Measurements from ENCODE around the gene ELMOD1. TPM values are rescaled to one million over a fixed set of nuclear protein-coding genes. Genes with fewer than 3 reads are reported as not detected.
"Not testable (repeated sequence)": the region's sequence is repeated elsewhere in the genome, so short reads cannot be mapped to it uniquely, and the experiment has no call there.

The ELMOD1 gene
- 0.12 and 0.20 TPM in 2 replicates for total RNA-seq (2014; rRNA removed; shearing (Covaris generic))

DNA sequence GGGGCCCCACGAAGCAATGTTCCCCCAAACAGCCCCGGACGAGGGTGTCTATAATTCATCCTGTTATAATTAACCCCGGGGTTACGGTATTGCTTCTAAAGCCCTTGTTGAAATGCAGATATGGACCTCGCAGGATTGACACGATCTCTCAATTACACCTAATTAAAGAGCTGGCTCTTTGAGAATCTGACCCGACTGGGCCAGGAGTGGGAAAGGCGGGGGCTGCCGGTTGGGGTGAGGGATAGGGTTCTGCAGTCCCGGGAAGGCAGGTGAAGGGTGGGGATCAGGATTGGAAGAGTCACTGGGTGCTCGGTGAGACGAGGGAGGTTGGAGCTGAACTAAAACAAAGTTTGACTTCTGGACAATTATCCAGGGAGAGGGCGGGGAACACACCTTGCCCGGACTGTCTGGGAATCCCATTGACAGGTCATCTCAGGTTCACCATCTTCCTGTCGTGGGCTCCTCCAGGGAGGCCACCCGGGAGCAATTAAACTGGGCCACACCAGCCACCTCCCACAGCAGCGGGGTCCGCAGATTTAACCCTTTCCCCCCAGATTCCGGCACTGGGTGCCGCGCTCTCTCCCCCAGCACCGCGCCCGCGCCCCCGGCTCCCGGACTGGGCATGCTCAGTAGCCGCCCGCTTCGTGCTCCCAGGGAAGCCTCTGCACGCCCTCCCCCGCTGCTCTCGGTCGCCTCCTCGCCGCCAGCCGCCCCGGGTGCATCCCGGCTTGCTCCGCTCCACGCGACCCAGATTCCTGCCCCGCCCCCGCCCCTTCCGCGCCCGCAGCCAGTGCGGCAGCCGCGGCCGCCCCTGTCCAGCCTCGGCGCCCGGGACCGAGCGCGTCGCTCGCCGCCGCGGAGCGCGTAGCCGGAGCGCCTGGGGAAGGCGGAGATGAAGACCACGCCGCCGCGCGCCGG is at the start of gene ELMOD1:
Gene ELMOD1, plus strand, starts transcription at position 688 of the 918 bp plus-strand sequence. CDS start 27,043 bp downstream, outside the sequence.
- DNase-seq (ENCODE audit: low read depth): peak; percentile 32

DNA sequence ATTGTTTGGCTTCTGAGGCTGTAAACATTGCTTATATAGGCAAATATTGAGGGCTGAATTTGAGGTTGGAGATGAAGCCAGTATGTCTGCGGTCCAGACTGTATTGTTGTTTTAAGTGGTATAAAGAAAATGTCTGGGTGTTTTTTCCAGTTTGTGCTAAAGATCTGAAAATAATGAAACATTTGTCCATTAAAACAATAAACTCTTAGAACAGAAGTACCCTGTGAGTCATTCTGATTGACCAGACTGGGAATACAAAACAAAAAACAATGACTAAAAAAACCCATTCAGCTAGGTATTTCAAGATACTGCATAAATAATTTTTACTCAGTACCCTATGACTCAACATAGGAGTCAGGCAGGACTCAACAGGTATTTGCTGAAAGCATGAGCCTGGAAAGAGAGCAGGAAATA is 45.8 kb upstream of the ELMOD1 start:
- DNase-seq (ENCODE audit: low read depth): peak; percentile 53

DNA sequence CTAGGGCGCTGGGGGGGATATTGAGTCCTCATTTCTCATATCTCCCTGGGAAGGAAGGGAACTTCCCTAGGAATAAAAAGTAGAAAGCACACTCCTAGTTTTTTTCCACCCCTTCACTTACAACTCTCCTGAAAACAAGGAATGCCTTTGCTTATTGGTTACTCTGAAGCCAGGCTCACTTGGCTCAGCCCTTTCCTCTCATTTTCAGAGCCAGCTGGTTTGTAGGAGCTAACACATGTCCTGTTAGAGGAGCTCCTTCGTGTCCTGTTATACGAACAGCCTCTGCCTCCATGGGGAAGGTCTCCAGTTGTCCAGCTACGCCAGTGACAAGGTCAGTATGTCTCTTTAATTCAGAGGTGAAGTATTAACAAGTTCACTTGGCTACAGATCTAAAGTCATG is 43.0 kb upstream of the ELMOD1 start:
- no peak for DNase-seq (ENCODE audit: low read depth)

DNA sequence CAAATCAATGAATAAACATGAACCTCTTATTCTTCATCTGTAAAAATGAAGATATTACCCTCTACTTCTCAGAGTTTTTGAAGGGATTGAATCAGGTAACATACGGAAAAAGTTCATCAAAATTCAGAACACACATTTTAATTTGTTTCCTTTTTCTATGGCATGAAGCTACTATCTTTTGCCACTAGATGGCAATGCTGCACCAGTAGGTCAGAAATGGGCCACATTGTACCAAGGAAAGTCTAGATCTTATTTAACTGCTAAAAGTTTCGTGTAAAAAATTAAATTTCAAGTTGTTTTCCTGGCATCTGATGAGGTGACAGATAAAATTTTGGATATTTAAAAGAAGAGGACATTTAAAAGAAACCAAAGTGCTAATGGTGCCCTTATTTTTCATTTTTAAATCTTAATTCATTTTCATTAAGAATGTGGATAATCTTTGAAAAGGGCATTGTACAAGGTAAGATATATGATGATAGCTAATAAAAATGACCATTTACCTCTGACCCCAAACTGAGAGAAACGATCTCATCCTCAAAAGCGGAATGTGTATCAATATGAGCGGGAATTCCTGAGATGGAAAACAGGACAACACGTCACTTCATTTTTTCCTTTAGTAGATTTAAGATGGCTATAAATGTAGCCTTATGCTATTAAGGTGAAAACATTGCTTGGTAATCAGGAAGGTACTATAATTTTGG is 41.5 kb upstream of the ELMOD1 start:
- DNase-seq (ENCODE audit: low read depth): peak; percentile 48

DNA sequence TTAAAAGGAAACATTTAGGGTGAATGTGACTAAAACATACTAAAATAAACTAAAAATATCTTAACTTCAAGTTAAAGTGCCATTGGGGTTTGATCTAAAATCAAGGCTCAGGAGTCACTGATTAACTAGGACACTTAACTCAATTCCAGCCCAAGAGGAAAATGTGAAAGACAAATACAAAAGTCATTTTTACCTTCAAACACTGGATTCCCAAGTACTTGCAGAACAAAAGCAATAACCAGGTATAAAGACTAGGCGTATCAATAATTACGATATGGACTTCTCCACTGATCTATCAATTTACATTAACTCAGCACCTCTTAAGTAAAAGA is 41.0 kb upstream of the ELMOD1 start:
- no peak for DNase-seq (ENCODE audit: low read depth)

DNA sequence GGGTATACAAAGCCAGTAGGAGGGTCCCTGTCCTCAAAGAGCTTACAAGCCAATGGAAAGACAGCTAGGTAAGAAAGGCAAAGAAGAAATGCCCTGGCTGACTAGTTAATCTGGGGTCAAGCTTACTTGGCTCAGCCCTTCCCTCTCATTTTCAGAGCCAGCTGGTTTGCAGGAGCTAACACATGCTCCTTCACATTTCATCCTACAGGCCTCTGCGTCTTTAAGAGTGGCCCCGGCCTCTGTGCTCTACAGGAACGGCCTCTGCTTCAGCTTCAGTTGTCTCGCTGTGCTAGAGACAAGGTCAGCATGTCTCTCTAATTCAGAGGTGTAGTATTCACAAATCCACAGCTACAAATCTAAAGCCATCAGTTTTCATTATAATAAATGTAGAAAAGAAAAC is 40.6 kb upstream of the ELMOD1 start:
- no peak for DNase-seq (ENCODE audit: low read depth)

DNA sequence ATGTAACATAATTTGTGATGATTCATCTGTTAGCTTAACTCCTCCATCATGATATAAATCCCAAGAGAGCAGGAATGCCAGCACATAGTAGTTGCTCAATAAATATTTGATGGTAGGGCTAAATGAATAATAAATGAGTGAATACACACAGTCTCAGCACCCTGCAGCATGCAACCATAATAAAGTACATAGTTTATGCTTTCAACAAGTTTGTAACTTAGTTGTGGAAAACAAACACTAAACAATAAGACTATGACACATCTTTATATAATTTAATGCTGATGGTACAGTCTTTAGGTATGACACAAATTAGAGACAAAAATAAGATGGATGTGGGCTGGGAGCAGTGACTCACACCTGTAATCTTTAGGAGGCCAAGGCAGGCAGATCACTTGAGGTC is 29.3 kb upstream of the ELMOD1 start:
- peak; percentile 30 for DNase-seq (ENCODE audit: low read depth)

DNA sequence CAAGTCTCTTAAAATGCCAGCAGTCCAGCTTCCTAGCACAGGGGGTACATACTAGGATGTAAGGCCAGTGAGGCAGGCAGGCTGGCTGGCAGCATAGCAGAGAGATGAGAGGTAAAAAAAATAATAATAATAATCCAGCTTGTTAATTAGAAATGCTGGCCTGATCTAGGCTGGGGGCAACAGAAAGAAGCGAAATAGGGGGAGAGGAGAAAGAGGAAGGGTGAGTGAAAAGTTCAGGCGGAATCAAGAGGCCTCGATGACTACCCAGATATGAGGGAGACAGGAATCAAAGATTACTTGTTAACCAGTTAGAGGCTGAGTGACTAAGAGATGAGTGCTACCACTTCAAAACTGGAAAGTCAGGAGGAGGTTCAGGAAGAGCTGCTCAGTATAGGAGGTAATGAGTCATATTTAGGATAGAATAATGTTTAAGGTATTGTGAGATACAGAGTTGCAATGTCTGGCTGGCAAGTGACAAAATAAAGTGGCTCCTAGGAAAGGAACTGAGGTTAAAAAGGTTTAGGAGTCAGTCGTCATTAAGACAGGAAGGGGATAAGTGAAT is 28.2 kb upstream of the ELMOD1 start:
- DNase-seq (ENCODE audit: low read depth): peak; percentile 82

DNA sequence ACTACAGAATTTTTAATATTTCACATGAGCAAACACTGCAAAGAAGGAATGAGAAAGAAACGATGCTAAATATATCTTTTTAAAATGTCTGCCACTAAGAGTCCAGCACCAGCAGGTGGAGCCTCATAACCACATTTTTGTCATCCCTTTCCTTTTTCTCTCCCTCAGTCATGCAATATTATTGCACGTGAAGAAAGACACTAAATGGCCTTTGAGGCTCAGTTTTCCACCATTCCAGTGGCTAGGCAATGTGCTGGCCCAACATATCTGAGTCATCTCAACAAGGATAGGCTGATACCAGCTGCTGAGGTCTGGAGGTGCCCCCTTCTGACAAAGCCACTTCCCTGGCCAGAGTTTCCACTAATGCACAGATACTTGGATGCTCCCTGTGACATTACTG is 27.2 kb upstream of the ELMOD1 start:
- DNase-seq (ENCODE audit: low read depth): peak; percentile 74

DNA sequence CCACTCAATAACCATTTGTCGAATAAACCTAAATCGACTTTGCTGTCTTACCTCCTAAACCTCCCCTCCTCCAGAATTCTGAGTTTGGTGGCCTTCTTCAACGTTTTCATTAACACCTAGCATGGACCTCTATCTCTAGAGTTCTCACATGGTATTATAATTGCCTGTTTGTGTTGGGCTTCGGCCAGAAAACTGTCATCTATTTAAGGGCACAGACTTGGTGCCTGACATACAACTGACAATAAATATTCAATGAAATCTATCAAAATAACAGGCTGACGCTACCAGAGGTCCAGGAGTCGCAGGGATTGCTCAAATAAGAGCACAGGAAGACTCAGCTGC is 26.1 kb upstream of the ELMOD1 start:
- no peak for DNase-seq (ENCODE audit: low read depth)

DNA sequence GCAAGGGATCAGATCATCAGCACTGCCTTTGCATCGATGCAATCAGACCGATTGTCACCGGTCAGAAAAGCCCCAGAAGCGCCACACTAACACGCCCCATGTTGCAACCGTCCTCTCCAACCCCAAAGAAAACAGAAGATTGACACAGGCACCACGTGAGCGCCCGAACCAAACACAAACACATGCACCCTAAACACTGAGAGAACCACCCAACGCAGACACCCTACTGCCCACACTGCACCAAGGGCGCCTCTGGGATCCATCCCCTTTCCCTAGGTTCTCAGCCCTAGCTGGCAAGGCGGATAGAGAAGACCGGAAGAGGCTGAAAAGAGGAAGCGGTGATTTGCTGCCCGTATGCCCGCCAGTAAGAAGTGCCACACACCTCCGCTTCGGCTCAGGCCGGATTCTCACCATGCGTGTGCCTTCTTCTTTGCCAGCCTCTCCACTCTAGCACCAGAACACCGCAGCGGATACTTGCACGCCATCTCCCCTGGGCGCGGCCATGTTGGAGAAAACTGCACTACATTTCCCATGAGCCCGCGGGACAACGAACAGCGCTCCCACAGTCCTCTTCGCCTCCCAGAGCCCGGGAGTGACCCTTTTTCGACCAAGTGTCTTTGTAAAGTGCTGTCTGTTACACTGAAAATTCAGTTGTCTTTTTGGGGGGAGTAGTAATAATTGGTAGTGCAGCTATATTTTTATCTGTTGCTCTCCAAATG is 25.6 kb upstream of the ELMOD1 start, which contains the start of gene ALKBH8:
Gene ALKBH8, minus strand, starts transcription at position 517 of the 719 bp plus-strand sequence. CDS start 4,842 bp downstream, outside the sequence.
- DNase-seq (ENCODE audit: low read depth): peak; percentile 68

DNA sequence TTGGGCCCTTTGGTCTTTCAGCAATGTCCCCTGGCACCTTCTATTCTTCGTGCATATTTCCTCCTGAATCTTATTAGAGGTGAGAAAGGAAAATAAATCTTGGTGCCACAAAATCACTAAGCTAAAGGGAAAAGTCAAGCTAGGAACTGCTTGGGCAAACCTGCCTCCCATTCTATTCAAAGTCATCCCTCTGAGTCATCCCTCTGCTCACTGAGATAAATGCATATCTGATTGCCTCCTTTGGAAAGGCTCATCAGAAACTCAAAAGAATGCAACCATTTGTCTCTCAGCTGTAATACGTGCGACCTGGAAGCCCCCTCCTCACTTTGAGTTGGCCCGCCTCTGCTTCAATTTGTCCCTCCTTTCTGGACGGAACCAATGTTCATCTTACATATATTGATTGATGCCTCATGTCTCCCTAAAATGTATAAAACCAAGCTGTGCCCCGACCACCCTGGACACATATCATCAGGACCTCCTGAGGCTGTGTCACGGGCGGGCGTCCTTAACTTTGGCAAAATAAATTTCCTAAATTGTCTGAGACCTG is 24.9 kb upstream of the ELMOD1 start:
- peak; percentile 19 for DNase-seq (ENCODE audit: low read depth)

DNA sequence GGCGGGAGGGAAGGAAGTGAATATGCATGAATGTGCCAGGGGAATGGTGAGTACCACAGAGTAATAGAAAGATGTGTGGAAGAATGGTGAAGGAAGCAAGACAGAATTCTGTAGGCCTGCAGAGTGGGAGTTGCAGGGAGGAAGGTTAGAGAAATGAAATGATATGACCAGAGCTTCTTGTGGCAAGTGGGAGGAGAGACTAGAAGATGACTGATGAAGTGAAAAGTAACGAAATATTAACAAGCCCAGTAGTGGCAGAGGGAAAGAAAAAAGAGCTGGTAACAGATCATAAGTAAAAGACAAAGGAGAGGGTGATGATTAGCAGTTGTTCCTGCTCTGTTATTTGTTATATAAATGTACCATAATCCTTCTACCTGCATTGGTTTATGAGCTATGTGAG is 24.4 kb upstream of the ELMOD1 start:
- DNase-seq (ENCODE audit: low read depth): no peak

DNA sequence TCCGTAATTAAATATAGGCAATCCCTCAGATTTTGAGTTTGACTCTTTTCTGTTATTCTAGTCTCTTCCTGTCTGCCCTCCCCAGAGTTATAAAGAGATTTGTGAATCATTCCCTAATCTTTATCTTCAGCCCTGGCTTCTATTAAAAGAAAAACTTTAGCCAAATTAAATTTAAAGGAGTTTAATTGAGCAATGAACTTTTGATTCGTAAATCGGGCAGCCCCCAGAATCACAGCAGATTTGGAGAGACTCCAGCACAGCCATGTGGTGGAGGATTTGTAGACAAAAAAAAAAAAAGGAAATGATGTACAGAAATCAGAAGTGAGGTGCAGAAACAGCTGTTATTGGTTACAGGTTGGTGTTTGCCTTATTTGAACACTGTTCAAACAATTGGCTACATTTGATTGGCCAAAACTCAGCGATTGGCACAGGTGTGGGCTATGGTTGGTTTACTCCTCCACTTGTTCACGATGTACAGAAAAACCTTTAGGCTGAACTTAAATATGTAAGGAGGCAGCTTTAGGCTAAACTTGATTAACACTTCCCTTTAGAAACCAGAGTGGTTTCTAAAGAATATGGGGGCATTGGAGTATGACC is 23.1 kb upstream of the ELMOD1 start:
- DNase-seq (ENCODE audit: low read depth): no peak

DNA sequence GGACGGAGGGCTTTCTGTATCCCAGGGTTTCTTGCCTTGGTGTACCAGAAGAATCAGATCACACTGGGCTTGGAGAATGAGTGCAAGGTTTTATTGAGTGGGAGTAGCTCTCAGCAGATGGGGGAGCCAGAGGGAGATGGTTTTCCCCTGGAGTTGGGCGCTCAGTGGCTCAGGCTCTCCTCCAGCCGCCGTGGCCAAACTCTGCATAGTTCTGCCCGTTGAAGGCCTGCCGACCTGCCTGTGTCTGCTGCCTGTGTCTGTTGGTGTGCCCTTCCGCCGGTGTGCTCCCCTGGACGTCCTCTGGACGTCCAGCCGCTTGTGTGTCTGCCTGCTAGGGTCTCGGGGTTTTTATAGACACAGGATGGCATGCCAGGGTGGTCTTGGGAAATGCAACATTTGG is 20.9 kb upstream of the ELMOD1 start:
- DNase-seq (ENCODE audit: low read depth): no peak

DNA sequence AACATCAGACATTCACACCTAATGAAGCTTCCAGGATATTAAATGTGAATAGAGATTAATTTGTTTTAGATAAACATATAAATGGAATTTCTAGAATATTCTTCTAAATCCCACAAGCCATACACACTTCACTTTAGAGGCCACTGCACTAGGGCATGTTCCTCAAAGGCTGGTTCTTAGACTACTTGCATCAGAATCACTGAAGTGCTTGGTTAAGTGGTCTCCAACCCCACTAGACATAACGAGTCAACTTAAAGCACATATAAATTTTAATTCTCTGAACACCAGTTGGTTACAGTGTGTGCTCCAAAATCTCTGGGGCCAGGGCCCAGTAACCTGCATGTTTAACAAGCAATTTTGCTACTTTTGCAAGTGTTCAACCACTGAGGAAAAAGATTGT is 17.5 kb upstream of the ELMOD1 start:
- no peak for DNase-seq (ENCODE audit: low read depth)

DNA sequence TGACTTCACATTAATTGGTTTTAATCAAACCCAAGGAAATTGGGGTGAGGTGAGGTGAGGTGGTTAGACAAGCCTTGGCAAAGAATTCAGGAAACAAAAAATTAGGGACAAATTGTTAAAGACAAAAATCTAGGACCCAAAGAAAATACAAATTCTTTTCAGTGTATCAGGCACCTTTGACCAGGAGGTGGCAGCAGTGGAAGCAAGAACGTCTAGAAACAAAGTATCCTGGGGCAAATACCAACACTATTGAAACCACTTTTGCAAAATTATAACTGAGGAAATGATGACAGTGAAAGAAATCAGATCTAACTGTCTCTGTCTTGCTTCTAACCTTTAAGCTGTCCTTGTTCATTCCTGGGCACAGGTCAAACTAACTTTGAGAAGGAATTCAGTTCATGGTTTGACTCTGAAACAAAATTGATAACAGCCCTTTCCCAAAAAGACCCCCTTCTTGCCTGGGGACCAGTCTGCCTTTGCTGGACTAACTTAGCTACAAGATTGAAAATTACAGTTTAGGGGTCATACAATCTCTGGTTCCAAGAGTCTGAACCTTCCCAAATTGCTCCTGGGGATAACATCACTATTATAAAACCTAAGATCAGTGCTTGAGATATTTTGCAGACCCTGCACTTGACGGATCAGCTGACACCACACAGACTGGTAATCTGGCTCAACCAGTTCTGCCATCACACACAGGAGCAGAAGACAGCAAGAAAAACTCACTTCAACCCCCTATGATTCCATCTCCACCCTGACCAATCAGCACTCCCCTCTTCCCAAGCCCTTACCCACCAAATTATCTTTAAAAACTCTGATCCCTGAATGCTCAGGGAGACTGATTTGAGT is 14.2 kb upstream of the ELMOD1 start:
- peak; percentile 43 for DNase-seq (ENCODE audit: low read depth)

DNA sequence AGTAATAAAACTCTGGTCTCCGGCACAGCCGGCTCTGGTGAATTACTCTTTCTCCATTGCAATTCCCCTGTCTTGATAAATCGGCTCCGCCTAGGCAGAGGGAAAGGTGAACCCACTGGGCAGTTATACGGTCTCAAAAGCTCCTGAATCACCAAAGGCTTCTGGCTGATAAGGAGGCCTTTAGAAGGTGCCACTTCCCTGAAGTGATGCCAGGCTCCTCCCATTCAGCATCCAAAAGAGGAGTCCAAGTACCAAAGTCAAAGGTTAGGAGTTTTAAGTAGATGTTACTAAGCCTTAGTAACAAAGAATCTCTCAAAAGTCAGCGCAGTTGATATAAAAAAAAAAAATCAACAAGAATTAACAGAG is 13.6 kb upstream of the ELMOD1 start:
- no peak for DNase-seq (ENCODE audit: low read depth)

DNA sequence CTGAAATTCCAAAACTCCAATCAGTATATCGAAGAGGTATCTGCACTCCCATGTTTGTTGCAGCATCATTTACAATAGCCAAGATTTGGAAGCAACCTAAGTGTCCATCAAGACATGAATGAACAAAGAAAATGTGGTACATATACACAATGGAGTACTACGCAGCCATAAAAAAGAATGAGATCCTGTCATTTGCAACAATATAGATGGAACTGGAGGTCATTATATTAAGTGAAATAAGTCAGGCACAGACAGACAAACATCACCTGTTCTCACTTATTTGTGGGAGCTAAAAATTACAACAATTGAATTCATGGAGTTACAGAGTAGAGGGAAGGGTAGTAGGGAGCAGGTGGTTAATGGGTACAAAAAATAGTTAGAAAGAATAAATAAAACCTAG is 11.8 kb upstream of the ELMOD1 start:
- not testable (repeated sequence) for DNase-seq (ENCODE audit: low read depth)

DNA sequence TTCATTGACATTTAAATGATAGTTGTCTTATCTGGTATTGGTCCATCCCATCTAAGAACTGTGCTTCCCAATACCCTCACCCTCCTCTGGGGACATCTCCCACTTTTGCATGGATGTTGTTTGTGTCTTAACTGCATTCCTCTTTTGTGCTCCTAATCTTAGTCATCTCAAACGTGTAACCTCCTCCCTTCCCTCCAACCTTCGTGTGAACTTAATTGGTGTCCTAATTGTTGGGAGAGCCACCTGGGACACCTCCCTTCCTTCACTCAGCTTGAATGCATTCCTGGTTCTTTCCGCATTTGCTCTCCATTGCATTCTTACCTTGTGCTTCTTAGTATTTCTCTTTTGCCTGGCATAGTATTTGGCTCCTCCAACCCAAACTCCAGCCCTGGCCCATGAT is 9.8 kb upstream of the ELMOD1 start:
- DNase-seq (ENCODE audit: low read depth): no peak
